ENCODE data around the gene TMEM109.
A peak's percentile ranks its signal among the peaks of the same experiment; 100 is the strongest.

TMEM109 gene

GRCh38 chr11:60913793-60914632 lies at the start of gene TMEM109:
Gene TMEM109 (plus strand): TSS chr11:60914158. CDS start chr11:60919694, 5,536 bp downstream.
- peak; percentile 90 for DNase-seq (ENCODE audit: low spot score)

GRCh38 chr11:60864856-60865513 lies 49.0 kb upstream of the TMEM109 start:
- no peak for DNase-seq (ENCODE audit: low spot score)

- no peak for DNase-seq (ENCODE audit: low spot score)
These were observed 46.8 kb upstream of the TMEM109 start, which contains the start of gene ZP1 for GRCh38 chr11:60866911-60867870. Gene ZP1 (plus strand): TSS chr11:60867542. CDS start chr11:60867562, 20 bp downstream.

GRCh38 chr11:60867871-60868681 lies 45.9 kb upstream of the TMEM109 start:
- DNase-seq (ENCODE audit: low spot score) = no peak

GRCh38 chr11:60868682-60869450 lies 45.1 kb upstream of the TMEM109 start:
- DNase-seq (ENCODE audit: low spot score) = no peak

GRCh38 chr11:60869451-60869825 lies 44.5 kb upstream of the TMEM109 start:
- no peak for DNase-seq (ENCODE audit: low spot score)

- no peak for DNase-seq (ENCODE audit: low spot score)
These were observed 43.7 kb upstream of the TMEM109 start for GRCh38 chr11:60870276-60870675.

GRCh38 chr11:60870733-60871377 lies 43.1 kb upstream of the TMEM109 start:
- DNase-seq (ENCODE audit: low spot score) = no peak

- DNase-seq (ENCODE audit: low spot score) = no peak
These were observed 42.4 kb upstream of the TMEM109 start for GRCh38 chr11:60871378-60872061.

GRCh38 chr11:60872124-60872960 lies 41.6 kb upstream of the TMEM109 start:
- no peak for DNase-seq (ENCODE audit: low spot score)

GRCh38 chr11:60872961-60873524 lies 40.9 kb upstream of the TMEM109 start:
- peak; percentile 49 for DNase-seq (ENCODE audit: low spot score)

GRCh38 chr11:60873533-60873932 lies 40.4 kb upstream of the TMEM109 start:
- DNase-seq (ENCODE audit: low spot score) = no peak

GRCh38 chr11:60874421-60875365 lies 39.3 kb upstream of the TMEM109 start:
- DNase-seq (ENCODE audit: low spot score) = no peak

- no peak for DNase-seq (ENCODE audit: low spot score)
These were observed 38.4 kb upstream of the TMEM109 start for GRCh38 chr11:60875366-60876167.

- DNase-seq (ENCODE audit: low spot score) = no peak
These were observed 37.8 kb upstream of the TMEM109 start for GRCh38 chr11:60876168-60876485.

All from iPS-NIHi11 (cell line).